ENCODE measurements around the gene MRPS7.

DNA sequence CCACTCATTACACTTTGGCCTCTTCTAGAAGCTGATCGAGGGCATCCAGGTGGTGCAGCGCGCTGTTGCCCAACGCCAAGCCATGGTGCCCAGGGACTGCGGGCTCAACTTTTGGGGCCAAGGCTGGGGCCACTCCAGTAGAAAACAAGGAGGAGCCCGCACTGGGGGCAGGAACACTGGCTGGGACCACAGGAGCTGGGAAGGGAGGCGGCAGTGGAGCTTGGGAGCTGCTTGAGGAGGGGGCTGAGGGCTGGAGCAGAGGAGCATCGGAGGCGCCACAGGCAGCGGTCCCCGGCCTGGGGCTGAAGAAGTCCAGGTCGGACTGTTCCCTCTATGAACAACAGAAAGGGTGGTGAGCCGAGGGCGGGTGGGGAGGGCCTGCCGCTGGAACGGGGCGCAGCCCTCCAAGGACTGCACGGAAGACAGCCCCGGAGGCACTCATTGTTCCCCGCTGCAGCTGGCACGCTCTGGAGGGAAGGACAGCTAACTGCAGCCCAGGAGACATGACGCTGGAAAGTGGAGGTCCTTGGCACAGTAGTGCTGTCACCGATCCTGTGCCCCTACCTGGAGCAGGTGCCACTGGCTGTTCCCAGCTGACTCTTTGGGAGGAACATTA, 21.8 kb upstream of the MRPS7 start:
- TF ChIP-seq EZH2 (IDR thresholded peaks at IDR 0.05; ENCODE audit: insufficient read depth, low read length), result no peak
- TF ChIP-seq, protein P1, sequence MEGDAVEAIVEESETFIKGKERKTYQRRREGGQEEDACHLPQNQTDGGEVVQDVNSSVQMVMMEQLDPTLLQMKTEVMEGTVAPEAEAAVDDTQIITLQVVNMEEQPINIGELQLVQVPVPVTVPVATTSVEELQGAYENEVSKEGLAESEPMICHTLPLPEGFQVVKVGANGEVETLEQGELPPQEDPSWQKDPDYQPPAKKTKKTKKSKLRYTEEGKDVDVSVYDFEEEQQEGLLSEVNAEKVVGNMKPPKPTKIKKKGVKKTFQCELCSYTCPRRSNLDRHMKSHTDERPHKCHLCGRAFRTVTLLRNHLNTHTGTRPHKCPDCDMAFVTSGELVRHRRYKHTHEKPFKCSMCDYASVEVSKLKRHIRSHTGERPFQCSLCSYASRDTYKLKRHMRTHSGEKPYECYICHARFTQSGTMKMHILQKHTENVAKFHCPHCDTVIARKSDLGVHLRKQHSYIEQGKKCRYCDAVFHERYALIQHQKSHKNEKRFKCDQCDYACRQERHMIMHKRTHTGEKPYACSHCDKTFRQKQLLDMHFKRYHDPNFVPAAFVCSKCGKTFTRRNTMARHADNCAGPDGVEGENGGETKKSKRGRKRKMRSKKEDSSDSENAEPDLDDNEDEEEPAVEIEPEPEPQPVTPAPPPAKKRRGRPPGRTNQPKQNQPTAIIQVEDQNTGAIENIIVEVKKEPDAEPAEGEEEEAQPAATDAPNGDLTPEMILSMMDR (IDR thresholded peaks at IDR 0.05; ENCODE audit: insufficient read depth, low read depth, low read length), result no peak
